Aorta (tissue), 5 donors: Measurements from ENCODE around the gene CRKL. TPM values are rescaled to one million over a fixed set of nuclear protein-coding genes. Genes with fewer than 3 reads are reported as not detected.

Experiments used
- ATAC-seq: fragments of 200-7000 bp; cut with Tn5 transposase; one replicate; pipeline ENCODE4 v1.9.1; 2022; ENCODE audit warnings: moderate library complexity; ENCODE audit not compliant: low FRiP score
- DNase-seq, 2 donors: peaks; one replicate each; pipeline ENCODE4 v3.0.0-alpha.2; 2020
- H3K27ac ChIP-seq, 2 donors: one replicate each; pipeline ENCODE4 v1.5.1; 2013; ENCODE audit warnings: low read length in 2 of 2, mild to moderate bottlenecking in 2 of 2, moderate library complexity in 2 of 2, control low read depth in 1 of 2, inconsistent platforms in 1 of 2, low read depth in 1 of 2
- H3K27me3 ChIP-seq, 2 donors: one replicate each; pipeline ENCODE4 v1.6.1; 2013; ENCODE audit warnings: control low read depth in 1 of 2, low read length in 1 of 2, mild to moderate bottlenecking in 1 of 2, moderate library complexity in 1 of 2; ENCODE audit not compliant: insufficient read depth in 2 of 2, control insufficient read depth in 1 of 2
- H3K36me3 ChIP-seq, 2 donors: one replicate each; pipeline ENCODE4 v1.6.1; 2013; ENCODE audit warnings: control low read depth in 1 of 2, low read length in 1 of 2, mild to moderate bottlenecking in 1 of 2; ENCODE audit not compliant: insufficient read depth in 2 of 2, control insufficient read depth in 1 of 2
- H3K4me1 ChIP-seq, 2 donors: one replicate each; pipeline ENCODE4 v1.6.1; 2013; ENCODE audit warnings: low read length in 2 of 2, control low read depth in 1 of 2, mild to moderate bottlenecking in 1 of 2, moderate library complexity in 1 of 2; ENCODE audit not compliant: insufficient read depth in 2 of 2, control insufficient read depth in 1 of 2
- H3K4me3 ChIP-seq, 2 donors: one replicate each; pipeline ENCODE4 v1.5.1; 2013; ENCODE audit warnings: low read length in 2 of 2, control low read depth in 1 of 2, mild to moderate bottlenecking in 1 of 2
- H3K9me3 ChIP-seq: one replicate; pipeline ENCODE4 v1.6.1; 2013; ENCODE audit warnings: mild to moderate bottlenecking, low read length; ENCODE audit not compliant: control insufficient read depth
- WGBS, 2 donors: extraction: QIAGEN DNeasy Blood & Tissue Kit; methylation state at CpG; one replicate each; pipeline ENCODE4 v1.1.7; 2013; 5-methylcytosine and 5-hydroxymethylcytosine counted together
- intact Hi-C, 2 donors: fragments of 100-400 bp; cut with DNase I; formaldehyde crosslinking; loops; one replicate each; pipeline versions ENCODE4 v1.14.2 to v1.15.0; 2022
- polyA plus RNA-seq, 2 donors: library from polyadenylated mRNA; stranded (reverse); fragments of 200-250 nt; gene quantifications; one replicate each; pipeline ENCODE4 v1.2.3, GENCODE V29; 2013
- total RNA-seq, 2 donors: library from RNA; stranded (reverse); fragmentation: NEBNext Ultra II Directional; extraction: Animal tissue kit (Norgen Biotek cat#: 25700); gene quantifications; one replicate each; pipeline ENCODE4 v1.2.1, GENCODE V29; 2021
- donor health status: healthy with polysubstance abuse.
- donor health status: Bipolar disorder and iron deficiency.
- donor health status: DM: no; HTN: no; CAD: no.
- donor health status: DM: no; HTN: no; CAD: no.
- donor health status: DM: yes; HTN: yes; CAD: no.

Gene CRKL
- total and polyA plus RNA-seq, 4 donors = 9.5 to 45.9 (median 25.3) TPM

- ATAC-seq = no peak
- H3K4me3 ChIP-seq = no peak overlapping the region
- intact Hi-C loops = no loop called here
- H3K27ac ChIP-seq = no peak overlapping the region
- no peaks in the 10 kb centered on the region for H3K36me3 ChIP-seq
- DNase-seq = no peak
- no peaks in the 10 kb centered on the region for H3K27me3 ChIP-seq
- H3K4me1 ChIP-seq = no peaks in the 10 kb centered on the region
- 62 to 67% methylated on average over 16 to 21 of the region's 21 CpGs for WGBS, 2 donors
- H3K9me3 ChIP-seq = no peaks in the 10 kb centered on the region
Measured at GRCh38 chr22:20972933-20973577, 55.8 kb downstream of the CRKL start.

DNA sequence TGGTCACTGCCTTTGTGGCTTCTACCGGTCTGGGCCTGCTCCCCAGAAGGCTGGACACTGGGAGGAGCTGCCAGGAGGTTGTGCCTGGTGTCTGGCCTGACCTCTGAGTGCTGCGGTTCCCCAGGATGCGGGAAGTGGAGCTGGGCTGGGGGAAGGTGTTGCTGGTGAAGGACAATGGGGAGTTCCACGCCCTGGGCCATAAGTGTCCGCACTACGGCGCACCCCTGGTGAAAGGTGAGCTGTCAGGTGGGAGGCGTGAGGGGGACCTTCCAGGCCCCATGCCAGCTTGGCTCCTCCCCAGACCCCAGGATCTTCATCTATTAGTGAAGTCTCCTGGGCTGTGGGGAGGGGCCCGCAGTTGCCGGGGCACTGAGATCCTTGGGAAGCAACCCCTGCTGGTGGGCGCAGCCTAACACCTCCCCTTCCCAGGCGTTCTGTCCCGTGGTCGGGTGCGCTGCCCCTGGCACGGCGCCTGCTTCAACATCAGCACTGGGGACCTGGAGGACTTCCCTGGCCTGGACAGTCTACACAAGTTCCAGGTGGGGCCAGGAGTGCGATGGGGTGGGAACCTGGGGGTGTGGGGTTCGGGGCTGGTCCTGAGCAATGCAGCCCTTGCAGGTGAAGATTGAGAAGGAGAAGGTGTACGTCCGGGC is 56.6 kb downstream of the CRKL start:
- intact Hi-C loops = no loop called here
- H3K4me3 ChIP-seq = no peak overlapping the region
- peaks cover 1% of the 10 kb centered on the region for H3K9me3 ChIP-seq
- H3K36me3 ChIP-seq = no peaks in the 10 kb centered on the region
- no peaks in the 10 kb centered on the region for H3K27me3 ChIP-seq
- ATAC-seq (no peak), DNase-seq (no peak)
- H3K27ac ChIP-seq = no peak overlapping the region
- 57 to 58% methylated on average over 20 to 21 of the region's 21 CpGs for WGBS, 2 donors
- H3K4me1 ChIP-seq = no peaks in the 10 kb centered on the region

- peak in 1 of 2 donors; percentile 71 for DNase-seq
- H3K27me3 ChIP-seq = no peaks in the 10 kb centered on the region
- H3K4me1 ChIP-seq = no peaks in the 10 kb centered on the region
- H3K9me3 ChIP-seq = peaks cover 3% of the 10 kb centered on the region
- intact Hi-C loops = no loop called here
- ATAC-seq = no peak
- 73 to 80% methylated on average over 16 of the region's 16 CpGs for WGBS, 2 donors
- no peak overlapping the region for H3K27ac ChIP-seq
- H3K4me3 ChIP-seq = no peak overlapping the region
- H3K36me3 ChIP-seq = no peaks in the 10 kb centered on the region
Measured at GRCh38 chr22:20974336-20974955, 57.2 kb downstream of the CRKL start.

GRCh38 chr22:20975541-20976290 is 58.5 kb downstream of the CRKL start:
- intact Hi-C loops = no loop called here

GRCh38 chr22:20976291-20976877 is 59.2 kb downstream of the CRKL start:
- intact Hi-C loops = no loop called here
- Histone ChIP-seq H3K27me3 (no peaks in the 10 kb centered on the region), H3K9me3 (peaks cover 3% of the 10 kb centered on the region), H3K4me1 (no peaks in the 10 kb centered on the region), H3K4me3 (no peak overlapping the region), H3K27ac (no peak overlapping the region), H3K36me3 (no peaks in the 10 kb centered on the region)
- ATAC-seq = no peak
- DNase-seq = peak in 1 of 2 donors; percentile 69
- WGBS, 2 donors = 80 to 82% methylated on average over 24 of the region's 24 CpGs

More at GRCh38 chr22:20975541-20976290, 58.5 kb downstream of the CRKL start:
- no peaks in the 10 kb centered on the region for H3K4me1 ChIP-seq
- no peak overlapping the region for H3K27ac ChIP-seq
- no peak for ATAC-seq
- H3K36me3 ChIP-seq = no peaks in the 10 kb centered on the region
- H3K4me3 ChIP-seq = no peak overlapping the region
- no peaks in the 10 kb centered on the region for H3K27me3 ChIP-seq
- H3K9me3 ChIP-seq = peaks cover 3% of the 10 kb centered on the region
- DNase-seq = peak in 1 of 2 donors; percentile 46
- WGBS, 2 donors = 82 to 84% methylated on average over 14 of the region's 14 CpGs

GRCh38 chr22:20977019-20977418 is 59.8 kb downstream of the CRKL start:
- no peak for DNase-seq
- H3K4me3 ChIP-seq = no peak overlapping the region
- ATAC-seq = no peak
- peaks cover 3% of the 10 kb centered on the region for H3K9me3 ChIP-seq
- 78 to 82% methylated on average over 11 of the region's 11 CpGs for WGBS, 2 donors
- intact Hi-C loops = no loop called here
- H3K27me3 ChIP-seq = no peaks in the 10 kb centered on the region
- no peak overlapping the region for H3K27ac ChIP-seq
- no peaks in the 10 kb centered on the region for H3K4me1 ChIP-seq
- no peaks in the 10 kb centered on the region for H3K36me3 ChIP-seq

DNA sequence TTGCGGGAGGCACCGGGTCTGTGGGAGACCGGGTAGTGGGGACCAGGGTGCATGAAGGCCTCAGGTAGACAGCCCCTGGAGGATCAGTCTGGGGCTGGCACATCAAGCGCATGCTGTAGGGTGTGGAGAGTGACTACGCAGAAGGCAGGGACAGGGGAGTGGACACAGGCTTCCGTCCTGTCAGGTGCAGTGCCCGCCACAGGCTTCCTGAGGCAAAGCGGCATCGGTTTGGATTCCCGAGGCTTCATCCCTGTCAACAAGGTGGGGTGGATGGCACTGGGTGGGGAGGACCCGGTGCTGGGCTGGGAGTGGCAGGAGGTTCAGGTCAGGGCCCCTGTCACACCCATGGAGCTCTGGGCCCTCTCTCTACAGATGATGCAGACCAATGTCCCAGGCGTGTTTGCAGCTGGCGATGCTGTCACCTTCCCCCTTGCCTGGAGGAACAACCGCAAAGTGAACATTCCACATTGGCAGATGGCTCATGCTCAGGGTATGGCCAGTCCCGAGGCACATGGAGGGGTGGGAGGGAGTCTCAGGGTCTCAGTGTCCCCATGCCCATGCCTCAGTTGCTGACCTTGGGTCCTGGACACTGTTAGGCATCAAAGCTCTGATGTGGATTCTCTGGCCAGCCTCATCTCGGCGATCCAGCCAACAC is 60.4 kb downstream of the CRKL start:
- Histone ChIP-seq H3K4me1 (no peaks in the 10 kb centered on the region), H3K27me3 (no peaks in the 10 kb centered on the region), H3K27ac (no peak overlapping the region), H3K9me3 (peaks cover 3% of the 10 kb centered on the region), H3K36me3 (no peaks in the 10 kb centered on the region), H3K4me3 (no peak overlapping the region)
- ATAC-seq = no peak
- intact Hi-C loops = no loop called here
- WGBS, 2 donors = 84 to 86% methylated on average over 17 of the region's 17 CpGs
- peak in 1 of 2 donors; percentile 68 for DNase-seq

DNA sequence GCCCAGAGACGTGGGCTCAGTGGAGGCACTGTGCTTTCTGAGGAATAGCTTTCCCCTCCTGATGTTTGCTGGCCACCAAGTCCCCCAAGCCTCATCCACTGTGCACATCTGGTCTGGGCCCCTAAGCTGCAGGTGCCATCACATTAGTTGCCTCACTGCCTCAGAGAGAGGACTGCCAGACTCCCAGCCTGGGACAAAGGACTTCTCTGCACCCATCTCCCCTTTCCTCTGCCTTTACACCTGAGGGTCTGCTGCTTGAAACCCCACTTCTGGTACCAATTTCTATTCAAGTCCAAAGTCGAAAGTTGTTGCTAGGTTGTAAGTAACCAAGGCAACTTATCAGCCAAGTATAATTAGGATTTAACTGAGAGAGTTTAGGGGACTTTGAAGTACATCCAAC is 61.2 kb downstream of the CRKL start:
- Histone ChIP-seq H3K4me3 (no peak overlapping the region), H3K9me3 (peaks cover 3% of the 10 kb centered on the region), H3K27me3 (no peaks in the 10 kb centered on the region), H3K4me1 (no peaks in the 10 kb centered on the region), H3K36me3 (no peaks in the 10 kb centered on the region), H3K27ac (no peak overlapping the region)
- no peak for ATAC-seq
- intact Hi-C loops = no loop called here
- no peak for DNase-seq
- 87 to 91% methylated on average over 2 of the region's 2 CpGs for WGBS, 2 donors
